Naive thymus-derived CD8-positive, alpha-beta T cell (primary cell): Measurements from ENCODE around the gene TFB1M. TPM values are rescaled to one million over a fixed set of nuclear protein-coding genes. Genes with fewer than 3 reads are reported as not detected.
A peak's percentile ranks its signal among the peaks of the same experiment; 100 is the strongest.

Experiments
- ATAC-seq, 2 donors: fragments of 150-1000 bp; cut with Tn5 transposase in 1 of 2; sonication (Bioruptor Pico), chemical (Tn5 transposase) in 1 of 2; 1 replicate in 1 of 2; 2 replicates in 1 of 2; pipeline ENCODE4 v1.10.0; 2021; ENCODE audit warnings: mild to moderate bottlenecking in 2 of 2, moderate library complexity in 2 of 2
- POLR2A ChIA-PET: fragments of 350-600 bp; sonication (Branson Sonifier 250); formaldehyde crosslinking; loops from one replicate; lab custom pipeline; 2021; ENCODE audit warnings: antibody characterized with exemption; lab: Charles Lee
- DNase-seq, 10 donors: peaks; one replicate each; pipeline versions ENCODE4 v3.0.0 to v3.0.0-alpha.2; 2020 to 2022
- H3K27ac Mint-ChIP-seq, 10 donors: one replicate each; pipeline ENCODE4 v1.8.0; 2020 to 2022; ENCODE audit warnings: mild to moderate bottlenecking in 10 of 10, mixed read lengths in 10 of 10, moderate library complexity in 4 of 10, inconsistent platforms in 1 of 10
- H3K27me3 Mint-ChIP-seq, 5 donors: one replicate each; pipeline ENCODE4 v1.8.0; 2021 to 2022; ENCODE audit warnings: mixed read lengths in 5 of 5
- H3K36me3 Mint-ChIP-seq, 3 donors: one replicate each; pipeline ENCODE4 v1.8.0; 2020 to 2022; ENCODE audit warnings: mixed read lengths in 3 of 3, mild to moderate bottlenecking in 2 of 3, inconsistent platforms in 1 of 3
- H3K4me1 Mint-ChIP-seq, 4 donors: one replicate each; pipeline ENCODE4 v1.8.0; 2021 to 2022; ENCODE audit warnings: mixed read lengths in 4 of 4
- H3K4me3 Mint-ChIP-seq, 10 donors: one replicate each; pipeline ENCODE4 v1.8.0; 2020 to 2022; ENCODE audit warnings: mild to moderate bottlenecking in 10 of 10, mixed read lengths in 10 of 10, moderate library complexity in 6 of 10, inconsistent platforms in 1 of 10
- H3K9me3 Mint-ChIP-seq, 9 donors: one replicate each; pipeline ENCODE4 v1.8.0; 2020 to 2022; ENCODE audit warnings: mixed read lengths in 9 of 9, mild to moderate bottlenecking in 3 of 9, inconsistent platforms in 1 of 9, moderate library complexity in 1 of 9
- polyA plus RNA-seq, 3 donors: library from polyadenylated mRNA; unstranded; fragments of 300-500 nt; fragmentation: Illumina TruSeq; gene quantifications; one replicate each; pipeline ENCODE4 v1.2.3, GENCODE V29; 2021
- total RNA-seq, 8 experiments: library from RNA in 2 of 8; stranded (reverse) in 2 of 8; gene quantifications; one replicate each; pipeline ENCODE4 v1.2.3 and lab custom pipeline; 2021 to 2026

Gene TFB1M
- total and polyA plus RNA-seq, 5 experiments from 2014 or later, result 12.8 to 34.7 (median 17.8) TPM

DNA sequence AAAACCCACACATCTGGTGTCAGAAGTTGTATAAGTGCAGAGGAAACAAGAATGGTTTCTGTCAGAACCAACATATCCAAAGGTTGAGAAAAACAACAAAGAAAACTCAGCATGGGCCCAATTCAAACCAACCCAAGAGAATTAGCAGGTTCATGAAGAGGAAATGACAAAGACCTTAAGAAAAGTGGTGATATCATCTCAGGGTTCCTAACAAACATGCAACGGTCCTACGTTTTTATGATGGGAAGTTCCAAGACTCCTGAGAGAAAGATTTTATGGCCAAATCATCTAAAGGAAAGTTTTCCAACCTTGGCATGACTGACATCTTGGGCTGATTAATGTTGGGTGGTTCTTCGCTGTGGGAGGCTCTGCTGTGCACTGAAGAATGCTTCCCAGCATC, 23.0 kb downstream of the TFB1M start:
- DNase-seq (no peak), ATAC-seq (no peak)
- Mint-ChIP-seq H3K9me3 (no peaks in the 10 kb centered on the region), H3K4me1 (peaks cover 3 to 27% (median 8%) of the 10 kb centered on the region in 4 donors), H3K4me3 (no peak overlapping the region), H3K36me3 (peaks cover 15 to 77% (median 18%) of the 10 kb centered on the region in 3 donors), H3K27ac (peak overlapping the region in 1 of 10 donors; percentile 15), H3K27me3 (no peaks in the 10 kb centered on the region)
- POLR2A ChIA-PET, result no interaction called here

DNA sequence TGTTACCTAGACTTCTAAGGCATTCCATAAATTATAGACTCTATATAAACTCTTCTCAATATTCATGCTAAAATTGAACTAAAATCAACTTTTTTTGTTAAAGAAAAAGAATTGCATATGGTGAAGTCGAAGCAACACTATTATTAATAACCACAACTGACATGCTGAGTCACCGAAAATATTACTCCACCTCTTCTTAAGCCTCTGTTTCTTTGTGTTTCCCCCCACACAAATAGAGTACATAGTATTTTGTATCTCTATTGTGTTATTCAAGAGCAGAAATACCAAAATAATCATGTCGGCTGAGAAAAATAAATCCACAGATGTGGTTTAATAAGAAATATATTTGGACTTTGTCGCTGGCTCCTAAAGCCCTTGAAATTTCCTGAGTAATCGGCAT, 23.8 kb downstream of the TFB1M start:
- H3K9me3 Mint-ChIP-seq, result no peaks in the 10 kb centered on the region
- no peaks in the 10 kb centered on the region for H3K27me3 Mint-ChIP-seq
- no peak overlapping the region for H3K27ac Mint-ChIP-seq
- peaks cover 15 to 81% (median 18%) of the 10 kb centered on the region in 3 donors for H3K36me3 Mint-ChIP-seq
- no peak overlapping the region for H3K4me3 Mint-ChIP-seq
- DNase-seq (no peak), ATAC-seq (no peak)
- POLR2A ChIA-PET, result interaction anchor here (0.6 to 0.7 kb wide), 2 partner anchors 24 to 1049 kb away, joined by 3 read pairs; no protein-coding TSS in a partner anchor
- peaks cover 3 to 27% (median 8%) of the 10 kb centered on the region in 4 donors for H3K4me1 Mint-ChIP-seq

DNA sequence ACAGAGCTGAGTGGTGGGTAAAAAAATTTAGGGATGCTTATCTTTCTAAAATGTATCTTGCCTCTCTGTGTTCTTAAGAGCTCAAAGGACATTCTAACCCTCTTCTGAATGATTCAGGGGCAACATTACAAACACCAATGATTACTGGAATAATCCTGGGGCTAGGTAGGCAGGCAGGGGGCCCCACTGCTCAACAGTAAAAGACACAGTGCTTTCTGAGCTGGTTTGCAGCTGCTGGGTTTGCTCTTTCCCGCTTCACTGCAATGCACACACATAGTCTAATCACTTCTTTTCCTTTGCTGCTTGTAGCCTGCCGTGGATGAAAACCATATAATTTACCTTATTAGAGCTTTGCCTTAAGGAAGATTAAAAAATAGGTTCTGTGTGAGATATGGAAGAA, 26.5 kb downstream of the TFB1M start:
- peaks cover 3 to 15% (median 8%) of the 10 kb centered on the region in 4 donors for H3K4me1 Mint-ChIP-seq
- ATAC-seq, result no peak
- DNase-seq, result no peak
- no peaks in the 10 kb centered on the region for H3K27me3 Mint-ChIP-seq
- no peak overlapping the region for H3K27ac Mint-ChIP-seq
- POLR2A ChIA-PET, result no interaction called here
- no peaks in the 10 kb centered on the region for H3K9me3 Mint-ChIP-seq
- H3K36me3 Mint-ChIP-seq, result peaks cover 20 to 83% (median 36%) of the 10 kb centered on the region in 3 donors
- H3K4me3 Mint-ChIP-seq, result no peak overlapping the region

DNA sequence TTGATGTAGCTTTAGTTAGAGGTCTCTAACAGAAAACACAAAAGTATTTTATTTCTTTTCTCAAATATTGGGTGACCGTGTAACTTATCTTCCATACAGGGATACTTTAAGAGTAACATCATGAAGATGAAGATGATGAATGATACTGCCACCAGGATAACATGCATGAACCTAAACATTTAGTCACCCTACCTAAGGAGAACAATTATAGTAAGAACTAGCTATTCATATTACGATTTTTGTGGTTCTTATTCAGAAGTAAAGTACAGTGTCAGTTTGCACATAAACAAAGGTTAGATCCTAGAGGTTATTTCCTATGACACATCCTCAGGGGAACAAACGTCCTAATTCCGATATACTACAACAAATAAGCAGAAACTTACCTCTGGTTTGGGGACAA, 29.5 kb downstream of the TFB1M start:
- ATAC-seq (no peak), DNase-seq (no peak)
- H3K9me3 Mint-ChIP-seq, result no peaks in the 10 kb centered on the region
- POLR2A ChIA-PET, result no interaction called here
- H3K36me3 Mint-ChIP-seq, result peaks cover 9 to 80% (median 31%) of the 10 kb centered on the region in 3 donors
- H3K4me1 Mint-ChIP-seq, result peaks cover 0 to 7% (median 3%) of the 10 kb centered on the region in 4 donors
- H3K27ac Mint-ChIP-seq, result no peak overlapping the region
- H3K27me3 Mint-ChIP-seq, result no peaks in the 10 kb centered on the region
- H3K4me3 Mint-ChIP-seq, result no peak overlapping the region

DNA sequence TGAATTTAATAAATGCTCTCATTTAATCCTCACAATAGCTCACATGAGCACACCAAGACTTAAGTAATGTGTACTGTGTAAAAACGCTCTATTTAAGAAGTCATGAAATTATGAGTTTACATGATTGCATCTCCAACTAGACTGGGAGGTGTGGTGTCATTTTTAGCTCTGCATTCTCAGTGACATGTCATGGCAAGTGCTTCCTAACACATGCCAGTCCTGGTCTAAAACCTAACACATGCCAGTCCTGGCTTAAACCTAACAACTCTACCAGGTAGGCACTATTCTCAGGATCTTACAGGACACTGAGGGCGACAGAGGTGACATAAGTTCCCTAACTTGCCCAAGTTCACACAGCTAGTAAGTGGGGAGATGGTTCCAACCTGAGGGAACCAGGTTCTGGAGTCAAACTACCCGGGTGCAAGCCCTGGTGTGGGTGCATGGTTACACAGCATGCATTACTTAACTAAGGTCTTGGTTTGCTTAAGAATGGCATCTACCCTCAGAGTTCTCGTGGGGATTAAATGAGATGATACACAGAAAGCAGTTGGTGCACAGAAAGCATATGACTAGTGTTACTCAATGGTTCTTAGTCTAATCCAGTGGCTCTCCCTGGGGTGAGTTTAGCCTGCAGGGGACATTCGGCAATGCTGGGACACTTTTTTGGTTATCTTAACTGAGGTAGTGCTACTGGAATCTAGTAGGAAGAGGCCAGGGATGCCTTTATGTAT, 35.8 kb downstream of the TFB1M start:
- H3K9me3 Mint-ChIP-seq, result no peaks in the 10 kb centered on the region
- POLR2A ChIA-PET, result no interaction called here
- peak overlapping the region in 5 of 10 donors; percentile 9 to 71 (median 29) for H3K27ac Mint-ChIP-seq
- H3K4me3 Mint-ChIP-seq, result no peak overlapping the region
- ATAC-seq (no peak), DNase-seq (no peak)
- peaks cover 3 to 77% (median 18%) of the 10 kb centered on the region in 3 donors for H3K36me3 Mint-ChIP-seq
- peaks cover 4 to 23% (median 8%) of the 10 kb centered on the region in 4 donors for H3K4me1 Mint-ChIP-seq
- no peaks in the 10 kb centered on the region for H3K27me3 Mint-ChIP-seq

DNA sequence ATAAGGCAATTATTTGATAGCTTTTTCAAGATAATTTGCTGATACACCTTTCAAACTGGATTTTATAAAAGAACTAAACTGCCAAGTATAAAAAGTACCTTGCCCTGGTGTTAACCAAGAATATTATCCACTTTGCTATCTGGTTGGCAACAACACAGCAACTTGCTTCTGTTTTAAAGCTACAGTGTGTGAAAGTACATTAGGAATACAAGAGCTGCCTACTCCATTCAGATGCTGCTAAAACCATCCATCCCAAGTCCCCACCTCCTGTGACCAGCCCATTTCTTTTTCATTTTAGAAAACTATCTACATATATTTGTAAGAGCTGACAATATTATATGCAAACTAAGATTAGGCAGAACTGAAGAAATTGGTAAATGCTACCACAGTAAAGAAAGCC, 37.6 kb downstream of the TFB1M start:
- peaks cover 0 to 73% (median 14%) of the 10 kb centered on the region in 3 donors for H3K36me3 Mint-ChIP-seq

DNA sequence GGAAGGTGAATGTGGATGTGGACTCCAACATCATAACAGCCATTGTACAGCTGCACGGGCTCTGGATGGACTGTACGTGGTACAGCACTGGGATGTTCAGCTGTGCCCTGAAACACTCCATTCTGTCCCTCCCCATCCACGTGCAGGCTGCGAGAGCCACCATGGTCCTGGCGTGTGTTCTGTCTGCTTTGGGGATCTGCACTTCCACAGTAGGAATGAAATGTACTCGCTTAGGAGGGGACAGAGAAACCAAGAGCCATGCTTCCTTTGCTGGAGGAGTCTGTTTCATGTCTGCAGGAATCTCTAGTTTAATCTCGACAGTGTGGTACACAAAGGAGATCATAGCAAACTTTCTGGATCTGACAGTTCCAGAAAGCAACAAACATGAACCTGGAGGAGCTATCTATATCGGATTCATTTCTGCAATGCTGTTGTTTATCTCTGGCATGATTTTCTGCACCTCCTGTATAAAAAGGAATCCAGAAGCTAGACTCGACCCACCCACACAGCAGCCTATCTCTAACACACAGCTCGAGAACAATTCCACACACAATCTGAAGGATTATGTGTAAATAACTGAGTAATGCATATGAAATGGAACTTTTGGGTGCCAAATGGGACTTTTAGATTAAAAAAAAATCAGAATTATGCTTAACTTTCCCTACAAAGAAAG, 38.3 kb downstream of the TFB1M start:
- Mint-ChIP-seq H3K4me3 (no peak overlapping the region), H3K27ac (peak overlapping the region in 2 of 10 donors; percentile 29), H3K27me3 (no peaks in the 10 kb centered on the region), H3K9me3 (no peaks in the 10 kb centered on the region), H3K36me3 (peaks cover 0 to 67% (median 14%) of the 10 kb centered on the region in 3 donors), H3K4me1 (peaks cover 4 to 30% (median 9%) of the 10 kb centered on the region in 4 donors)
- DNase-seq (no peak), ATAC-seq (no peak)
- POLR2A ChIA-PET, result no interaction called here

More for the DNA sequence above, 37.6 kb downstream of the TFB1M start:
- ATAC-seq (no peak), DNase-seq (no peak)
- H3K27me3 Mint-ChIP-seq, result no peaks in the 10 kb centered on the region
- H3K4me3 Mint-ChIP-seq, result no peak overlapping the region
- peak overlapping the region in 3 of 10 donors; percentile 12 to 49 (median 48) for H3K27ac Mint-ChIP-seq
- no peaks in the 10 kb centered on the region for H3K9me3 Mint-ChIP-seq
- POLR2A ChIA-PET, result no interaction called here
- H3K4me1 Mint-ChIP-seq, result peaks cover 4 to 30% (median 9%) of the 10 kb centered on the region in 4 donors

DNA sequence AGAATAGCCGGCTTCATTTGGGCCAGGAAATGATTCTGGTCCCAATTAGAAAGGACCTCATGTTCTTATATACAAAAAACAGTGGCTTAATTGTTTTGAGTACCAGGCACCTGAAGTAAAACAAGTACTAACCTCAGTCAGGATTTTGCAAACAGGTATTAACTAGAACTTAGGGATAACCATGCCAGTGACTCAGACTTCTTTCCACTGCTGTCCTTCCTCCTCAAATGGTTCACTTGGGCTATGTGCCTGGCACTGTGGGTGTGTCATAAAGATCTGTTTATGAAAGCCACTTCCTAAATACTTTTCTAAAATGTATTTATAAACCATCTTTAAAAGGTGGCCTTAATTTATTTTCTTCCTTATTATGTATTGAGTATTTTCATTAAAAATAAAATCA, 39.8 kb downstream of the TFB1M start:
- Mint-ChIP-seq H3K4me1 (peaks cover 0 to 27% (median 11%) of the 10 kb centered on the region in 4 donors), H3K36me3 (peaks cover 0 to 69% (median 14%) of the 10 kb centered on the region in 3 donors), H3K9me3 (no peaks in the 10 kb centered on the region), H3K27me3 (no peaks in the 10 kb centered on the region), H3K4me3 (no peak overlapping the region), H3K27ac (no peak overlapping the region)
- ATAC-seq (no peak), DNase-seq (no peak)
- POLR2A ChIA-PET, result no interaction called here

DNA sequence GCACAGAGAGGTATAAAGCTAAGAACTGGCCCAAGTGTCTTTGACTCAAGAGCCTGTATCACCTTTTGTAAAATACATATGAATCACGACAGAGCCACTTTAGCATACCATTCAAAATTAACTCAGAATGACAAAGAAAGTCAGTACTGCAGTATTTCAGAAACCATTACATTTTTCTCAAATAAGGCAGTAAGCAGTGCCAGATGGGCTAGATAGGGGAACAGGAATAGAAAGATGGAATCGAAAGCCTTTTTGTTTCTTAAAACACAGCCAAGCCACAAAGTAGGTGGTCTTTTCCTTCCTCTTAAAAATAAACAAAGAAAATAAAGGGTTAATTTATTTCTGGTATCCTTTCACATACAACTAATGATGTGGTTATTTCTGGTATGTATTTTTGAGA, 40.2 kb downstream of the TFB1M start:
- no peaks in the 10 kb centered on the region for H3K9me3 Mint-ChIP-seq
- H3K27me3 Mint-ChIP-seq, result no peaks in the 10 kb centered on the region
- H3K36me3 Mint-ChIP-seq, result peaks cover 0 to 64% (median 15%) of the 10 kb centered on the region in 3 donors

DNA sequence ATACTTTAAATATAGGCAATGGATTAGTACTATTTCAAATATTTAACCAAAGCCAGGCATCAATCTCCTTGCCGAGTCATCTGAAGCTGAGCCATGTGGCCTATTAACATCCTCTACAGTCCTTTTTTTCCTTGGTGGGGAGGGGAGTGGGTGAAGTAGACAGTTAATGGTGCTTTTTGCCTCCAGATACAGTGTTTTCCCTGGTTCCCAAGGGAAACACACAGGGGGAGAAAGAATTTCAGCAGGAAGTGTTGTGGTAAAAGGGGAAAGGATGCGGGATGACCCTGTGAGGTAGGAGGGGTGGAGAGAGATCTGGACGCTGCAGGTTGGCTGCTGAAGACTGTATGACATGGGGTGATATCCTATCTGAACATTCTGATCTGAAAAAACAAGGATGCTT, 40.9 kb downstream of the TFB1M start:
- Mint-ChIP-seq H3K9me3 (no peaks in the 10 kb centered on the region), H3K27me3 (no peaks in the 10 kb centered on the region), H3K4me3 (no peak overlapping the region), H3K27ac (peak overlapping the region in 1 of 10 donors; percentile 7), H3K4me1 (peaks cover 0 to 25% (median 9%) of the 10 kb centered on the region in 4 donors), H3K36me3 (peaks cover 0 to 58% (median 15%) of the 10 kb centered on the region in 3 donors)
- no peak for ATAC-seq
- DNase-seq, result no peak
- POLR2A ChIA-PET, result no interaction called here

More for the DNA sequence above, 40.2 kb downstream of the TFB1M start:
- DNase-seq (no peak), ATAC-seq (no peak)
- POLR2A ChIA-PET, result no interaction called here
- H3K27ac Mint-ChIP-seq, result no peak overlapping the region
- H3K4me3 Mint-ChIP-seq, result no peak overlapping the region
- peaks cover 0 to 28% (median 11%) of the 10 kb centered on the region in 4 donors for H3K4me1 Mint-ChIP-seq

DNA sequence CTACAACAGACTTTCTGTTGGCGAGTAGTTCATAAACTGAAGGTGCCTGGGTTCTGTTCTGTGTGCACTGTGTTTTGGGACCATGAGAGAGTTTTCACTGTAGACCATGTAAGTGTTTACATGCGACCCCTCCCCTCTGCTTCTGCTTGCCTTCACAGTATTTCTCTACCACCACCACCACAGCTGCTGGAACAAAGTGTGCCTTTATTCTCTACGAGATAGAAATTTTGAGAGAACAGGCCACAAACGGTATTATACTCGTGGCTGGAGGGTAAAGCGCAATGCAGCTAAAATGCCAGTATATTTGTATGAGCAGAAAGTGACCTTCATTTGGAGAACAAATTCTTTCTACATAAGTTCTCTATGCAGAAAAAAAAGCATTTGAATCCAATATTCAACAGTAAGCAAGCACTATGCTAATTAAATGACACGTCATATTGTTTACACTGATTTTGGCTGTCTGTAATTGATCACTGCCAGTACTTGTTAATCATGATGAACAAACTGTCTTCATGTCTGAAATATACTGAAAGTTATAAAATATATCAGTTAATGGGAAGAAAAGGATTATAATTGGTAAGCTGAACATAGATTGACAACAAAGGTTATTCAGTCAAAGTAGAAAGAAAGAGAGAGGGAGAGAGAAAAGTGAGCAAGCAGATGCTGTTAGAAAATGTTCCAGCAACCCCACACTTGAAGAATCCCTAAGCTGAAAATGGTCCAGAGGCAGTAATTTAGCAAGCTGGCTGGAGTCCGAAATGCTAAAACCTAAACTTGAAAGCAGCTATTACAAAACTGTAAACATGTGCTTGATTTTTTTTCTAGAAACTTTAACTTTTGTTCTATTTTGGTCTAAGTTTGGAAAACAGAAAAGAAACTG, 41.7 kb downstream of the TFB1M start:
- H3K4me1 Mint-ChIP-seq, result peaks cover 3 to 27% (median 11%) of the 10 kb centered on the region in 4 donors
- H3K9me3 Mint-ChIP-seq, result no peaks in the 10 kb centered on the region
- DNase-seq (no peak), ATAC-seq (no peak)
- no peaks in the 10 kb centered on the region for H3K27me3 Mint-ChIP-seq
- POLR2A ChIA-PET, result no interaction called here
- H3K36me3 Mint-ChIP-seq, result peaks cover 0 to 54% (median 15%) of the 10 kb centered on the region in 3 donors
- H3K27ac Mint-ChIP-seq, result peak overlapping the region in 5 of 10 donors; percentile 17 to 82 (median 51)
- no peak overlapping the region for H3K4me3 Mint-ChIP-seq

DNA sequence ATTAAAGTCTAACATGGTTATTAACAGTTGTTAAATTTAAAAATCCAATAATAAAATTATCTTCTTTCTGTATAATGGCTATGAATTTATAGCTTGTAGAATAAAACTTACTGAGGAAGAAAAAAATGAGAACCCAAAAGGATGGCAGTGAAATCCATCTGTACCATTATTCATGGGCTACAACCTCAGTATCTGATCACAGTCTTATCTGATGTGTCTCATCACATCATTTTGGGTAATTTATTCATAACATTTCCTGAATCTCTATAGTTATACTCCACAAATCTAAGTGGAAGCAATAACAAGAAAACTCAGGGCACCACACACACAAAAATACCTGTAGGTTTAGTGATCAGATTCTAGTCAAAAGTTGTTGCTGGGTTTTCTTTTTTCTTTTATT, 43.1 kb downstream of the TFB1M start:
- Mint-ChIP-seq H3K9me3 (no peaks in the 10 kb centered on the region), H3K27me3 (no peaks in the 10 kb centered on the region), H3K36me3 (peaks cover 0 to 54% (median 20%) of the 10 kb centered on the region in 3 donors), H3K4me3 (no peak overlapping the region), H3K4me1 (peaks cover 3 to 29% (median 11%) of the 10 kb centered on the region in 4 donors), H3K27ac (no peak overlapping the region)
- DNase-seq (no peak), ATAC-seq (no peak)
- POLR2A ChIA-PET, result no interaction called here
